ENCODE measurements around the gene TSPAN1. TPM values are rescaled to one million over a fixed set of nuclear protein-coding genes. Genes with fewer than 3 reads are reported as not detected.

TSPAN1 gene
- total RNA-seq, 1 experiment from 2014 or later = 134 TPM

- Histone ChIP-seq H3K9me2 (ENCODE audit: insufficient read depth) (no peaks in the 10 kb centered on the region), H3K27ac (peak overlapping the region; percentile 99), H3K9me3 (ENCODE audit: insufficient read depth, low read depth) (no peaks in the 10 kb centered on the region), H4K20me1 (ENCODE audit: insufficient read depth) (no peaks in the 10 kb centered on the region), H3F3A (ENCODE audit: insufficient read depth, low read depth) (peaks cover 51% of the 10 kb centered on the region), H2AFZ (no peak overlapping the region), H3K4me2 (peak overlapping the region; percentile 86), H3K4me3 (peak overlapping the region; percentile 45; the same call in 1 of the 2 replicates), H3K36me3 (ENCODE audit: low read depth) (no peaks in the 10 kb centered on the region), H3K27me3 (ENCODE audit: insufficient read depth, low read depth) (no peaks in the 10 kb centered on the region), H3K4me1 (replicated peaks; ENCODE audit: insufficient read depth) (peaks cover 79% of the 10 kb centered on the region), H3K79me2 (ENCODE audit: low read depth) (peaks cover 21% of the 10 kb centered on the region; the same call in 1 of the 2 replicates)
- TF ChIP-seq CTCF (conservative IDR thresholded peaks at IDR 0.05) (no peak), EZH2 (IDR thresholded peaks at IDR 0.05; ENCODE audit: low read depth) (no peak)
- CTCF ChIA-PET = interaction anchor here (2.3 kb wide), 1 partner anchor 52 kb away, joined by 11 read pairs; no protein-coding TSS in a partner anchor
- POLR2A ChIA-PET (ENCODE audit: unreplicated experiment) = interaction anchor here (0.5 to 1.2 kb wide), 5 partner anchors 12 to 868 kb away, joined by 3 to 26 read pairs (median 7); no protein-coding TSS in a partner anchor
- intact Hi-C loops (cut with micrococcal nuclease; ENCODE audit: unreplicated experiment) = loop anchor here (1.0 to 5.0 kb wide), 2 partner anchors 38 to 484 kb away; partner anchors contain the start of genes GPBP1L1 and TMEM69
- DNase-seq = peak; percentile 90 to 91
- BruUV-seq (replicated peaks) = TSS peak; percentile 86
These were observed 3.5 kb upstream of the TSPAN1 start for GRCh38 chr1:46171351-46171750.

GRCh38 chr1:46171871-46172270, 3.0 kb upstream of the TSPAN1 start:
- no peaks in the 10 kb centered on the region for H3K36me3 ChIP-seq (ENCODE audit: low read depth)
- H4K20me1 ChIP-seq (ENCODE audit: insufficient read depth) = no peaks in the 10 kb centered on the region
- intact Hi-C loops (cut with micrococcal nuclease; ENCODE audit: unreplicated experiment) = loop anchor here (1.0 to 5.0 kb wide), 2 partner anchors 39 to 485 kb away; partner anchors contain the start of genes GPBP1L1 and TMEM69
- peaks cover 21% of the 10 kb centered on the region; the same call in 1 of the 2 replicates for H3K79me2 ChIP-seq (ENCODE audit: low read depth)
- H3F3A ChIP-seq (ENCODE audit: insufficient read depth, low read depth) = peaks cover 51% of the 10 kb centered on the region
- H3K4me2 ChIP-seq = peak overlapping the region; percentile 86
- H3K4me1 ChIP-seq (replicated peaks; ENCODE audit: insufficient read depth) = peaks cover 80% of the 10 kb centered on the region
- CTCF ChIA-PET = interaction anchor here (0.9 to 2.3 kb wide), 2 partner anchors 52 to 168 kb away, joined by 3 to 11 read pairs; partner anchors contain the start of gene NSUN4
- H2AFZ ChIP-seq = no peak overlapping the region
- no peaks in the 10 kb centered on the region for H3K9me3 ChIP-seq (ENCODE audit: insufficient read depth, low read depth)
- BruUV-seq (replicated peaks) = TSS peak; percentile 96
- H3K27me3 ChIP-seq (ENCODE audit: insufficient read depth, low read depth) = no peaks in the 10 kb centered on the region
- DNase-seq = peak; percentile 95 to 98
- H3K4me3 ChIP-seq = peak overlapping the region; percentile 45; the same call in 1 of the 2 replicates
- POLR2A ChIA-PET (ENCODE audit: unreplicated experiment) = interaction anchor here (0.5 to 1.2 kb wide), 6 partner anchors 11 to 869 kb away, joined by 3 to 26 read pairs (median 6); no protein-coding TSS in a partner anchor
- no peak for TF ChIP-seq EZH2 (IDR thresholded peaks at IDR 0.05; ENCODE audit: low read depth)
- no peak for TF ChIP-seq CTCF (conservative IDR thresholded peaks at IDR 0.05)
- no peaks in the 10 kb centered on the region for H3K9me2 ChIP-seq (ENCODE audit: insufficient read depth)
- peak overlapping the region; percentile 99 for H3K27ac ChIP-seq

- Histone ChIP-seq H3K4me1 (replicated peaks; ENCODE audit: insufficient read depth) (peaks cover 80% of the 10 kb centered on the region), H3K79me2 (ENCODE audit: low read depth) (peaks cover 21% of the 10 kb centered on the region; the same call in 1 of the 2 replicates), H3F3A (ENCODE audit: insufficient read depth, low read depth) (peaks cover 51% of the 10 kb centered on the region), H3K27ac (peak overlapping the region; percentile 99), H3K36me3 (ENCODE audit: low read depth) (no peaks in the 10 kb centered on the region), H3K4me2 (peak overlapping the region; percentile 86), H3K27me3 (ENCODE audit: insufficient read depth, low read depth) (no peaks in the 10 kb centered on the region), H3K9me3 (ENCODE audit: insufficient read depth, low read depth) (no peaks in the 10 kb centered on the region), H3K9me2 (ENCODE audit: insufficient read depth) (no peaks in the 10 kb centered on the region), H4K20me1 (ENCODE audit: insufficient read depth) (no peaks in the 10 kb centered on the region), H2AFZ (no peak overlapping the region), H3K4me3 (peak overlapping the region; percentile 45; the same call in 1 of the 2 replicates)
- BruUV-seq (replicated peaks) = no TSS peak
- POLR2A ChIA-PET (ENCODE audit: unreplicated experiment) = interaction anchor here (0.8 to 1.0 kb wide), 2 partner anchors 37 to 44 kb away, joined by 3 to 5 read pairs; no protein-coding TSS in a partner anchor
- TF ChIP-seq CTCF (conservative IDR thresholded peaks at IDR 0.05) (no peak), EZH2 (IDR thresholded peaks at IDR 0.05; ENCODE audit: low read depth) (no peak)
- intact Hi-C loops (cut with micrococcal nuclease; ENCODE audit: unreplicated experiment) = loop anchor here (5.0 kb wide), 1 partner anchor 485 kb away; the partner anchor contains the start of genes GPBP1L1 and TMEM69
- CTCF ChIA-PET = interaction anchor here (0.9 to 2.3 kb wide), 2 partner anchors 51 to 168 kb away, joined by 3 to 11 read pairs; partner anchors contain the start of gene NSUN4
- peak in 1 of 2 experiments; percentile 89 for DNase-seq
These were observed 2.6 kb upstream of the TSPAN1 start for GRCh38 chr1:46172321-46172720.
